ENCODE results near the gene FARP2. TPM values are rescaled to one million over a fixed set of nuclear protein-coding genes. Genes with fewer than 3 reads are reported as not detected.

The FARP2 gene
- total RNA-seq, 2 donors from 2014 or later, result 11.1 to 21.5 TPM

DNA sequence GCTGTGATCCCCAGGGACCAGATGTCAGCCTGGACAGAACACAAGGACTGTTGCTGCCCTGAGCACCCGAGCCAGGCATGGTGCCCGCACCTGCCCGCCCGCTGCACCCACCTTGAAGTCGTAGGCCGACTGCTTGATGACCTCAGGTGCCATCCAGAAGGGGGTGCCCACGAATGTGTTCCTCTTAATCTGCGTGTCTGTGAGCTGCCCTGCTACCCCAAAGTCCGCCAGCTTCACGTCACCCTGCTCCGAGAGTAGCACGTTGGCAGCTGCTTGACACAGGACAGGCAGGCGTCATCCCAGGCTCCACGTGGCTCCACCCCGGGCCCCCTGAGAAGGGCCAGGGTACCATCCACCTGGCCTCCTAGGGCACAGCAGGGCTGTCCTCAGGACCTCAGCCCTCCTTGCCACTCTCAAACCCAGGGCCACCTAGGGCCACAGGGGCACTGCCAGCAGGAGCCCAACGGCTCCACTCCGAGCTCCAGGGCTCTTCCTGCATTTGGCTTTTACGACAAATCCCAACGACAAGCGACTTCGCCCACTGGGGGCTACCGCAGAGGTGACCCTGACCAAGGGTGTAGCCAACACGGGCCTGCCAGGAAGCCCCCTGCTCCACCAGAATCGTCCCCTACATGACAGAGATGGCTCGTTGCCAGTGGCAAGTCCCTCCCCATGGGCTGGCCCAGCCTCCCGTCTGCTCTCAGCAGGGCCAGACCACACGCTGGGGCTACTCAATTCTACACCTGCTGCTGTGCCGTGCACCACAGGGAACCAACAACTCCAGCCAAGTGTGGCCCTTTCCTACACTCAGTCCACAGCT is 143.3 kb downstream of the FARP2 start:
- Histone ChIP-seq H3K36me3 (peaks cover 48% of the 10 kb centered on the region), H3K27ac (no peak overlapping the region)

DNA sequence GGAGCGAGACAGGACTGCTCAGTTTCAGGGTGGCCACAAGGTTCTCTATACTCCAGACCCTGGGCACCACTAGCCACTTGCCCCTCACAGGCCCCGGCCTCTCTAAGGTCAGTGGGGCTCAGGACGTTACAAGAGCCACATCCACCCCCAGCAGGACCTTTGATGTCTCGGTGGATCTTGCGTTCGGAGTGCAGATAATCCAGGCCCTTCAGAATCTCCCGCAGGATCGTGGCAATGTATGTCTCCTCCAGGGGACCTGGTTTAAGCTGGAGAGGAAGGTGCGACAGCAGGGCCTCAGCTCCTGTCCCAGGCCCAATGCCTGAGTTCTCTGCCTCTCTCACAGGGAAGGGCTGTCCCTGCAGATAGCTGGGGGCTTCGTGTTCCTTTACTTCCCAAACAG is 143.9 kb downstream of the FARP2 start:
- no peaks in the 10 kb centered on the region for H3K9me3 ChIP-seq
- H3K27ac ChIP-seq, result no peak overlapping the region
- no peak overlapping the region for H3K4me3 ChIP-seq
- no peaks in the 10 kb centered on the region for H3K27me3 ChIP-seq
- DNase-seq (ENCODE audit: low spot score), result no peak
- peaks cover 41% of the 10 kb centered on the region for H3K36me3 ChIP-seq
- TF ChIP-seq, protein P1, sequence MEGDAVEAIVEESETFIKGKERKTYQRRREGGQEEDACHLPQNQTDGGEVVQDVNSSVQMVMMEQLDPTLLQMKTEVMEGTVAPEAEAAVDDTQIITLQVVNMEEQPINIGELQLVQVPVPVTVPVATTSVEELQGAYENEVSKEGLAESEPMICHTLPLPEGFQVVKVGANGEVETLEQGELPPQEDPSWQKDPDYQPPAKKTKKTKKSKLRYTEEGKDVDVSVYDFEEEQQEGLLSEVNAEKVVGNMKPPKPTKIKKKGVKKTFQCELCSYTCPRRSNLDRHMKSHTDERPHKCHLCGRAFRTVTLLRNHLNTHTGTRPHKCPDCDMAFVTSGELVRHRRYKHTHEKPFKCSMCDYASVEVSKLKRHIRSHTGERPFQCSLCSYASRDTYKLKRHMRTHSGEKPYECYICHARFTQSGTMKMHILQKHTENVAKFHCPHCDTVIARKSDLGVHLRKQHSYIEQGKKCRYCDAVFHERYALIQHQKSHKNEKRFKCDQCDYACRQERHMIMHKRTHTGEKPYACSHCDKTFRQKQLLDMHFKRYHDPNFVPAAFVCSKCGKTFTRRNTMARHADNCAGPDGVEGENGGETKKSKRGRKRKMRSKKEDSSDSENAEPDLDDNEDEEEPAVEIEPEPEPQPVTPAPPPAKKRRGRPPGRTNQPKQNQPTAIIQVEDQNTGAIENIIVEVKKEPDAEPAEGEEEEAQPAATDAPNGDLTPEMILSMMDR (IDR thresholded peaks at IDR 0.05), result no peak
- H3K4me1 ChIP-seq, result peaks cover 0 to 2% of the 10 kb centered on the region in 2 donors

More for the DNA sequence above, 143.3 kb downstream of the FARP2 start:
- Histone ChIP-seq H3K4me3 (no peak overlapping the region), H3K27me3 (no peaks in the 10 kb centered on the region), H3K9me3 (no peaks in the 10 kb centered on the region), H3K4me1 (no peaks in the 10 kb centered on the region)
- TF ChIP-seq, protein P1 (IDR thresholded peaks at IDR 0.05), result no peak
- no peak for DNase-seq (ENCODE audit: low spot score)

DNA sequence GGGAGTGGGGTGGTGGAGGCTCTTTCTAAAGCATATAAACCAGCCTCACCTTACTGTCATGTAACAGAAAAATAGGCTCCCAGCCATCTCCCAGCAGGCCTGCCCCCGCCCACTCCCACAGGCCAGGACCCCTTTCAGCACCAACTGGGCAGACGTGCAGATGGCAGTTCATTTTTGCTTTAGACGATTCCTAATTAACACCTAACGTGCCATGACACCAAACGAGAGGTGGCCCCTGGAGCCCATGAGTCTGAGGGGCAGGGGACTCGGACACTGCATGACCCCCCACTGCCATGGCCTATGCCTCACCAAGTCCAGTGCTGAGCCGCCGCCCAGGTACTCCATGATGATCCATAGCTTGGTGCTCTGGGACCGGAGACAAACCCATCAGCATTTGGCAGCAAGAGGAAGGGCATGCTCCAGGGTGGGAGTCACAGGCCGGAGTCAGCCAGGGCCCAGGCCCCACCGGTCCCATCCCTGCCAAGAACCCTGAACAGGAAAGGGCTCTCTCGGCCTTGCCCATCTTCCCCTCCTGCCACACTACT is 144.4 kb downstream of the FARP2 start:
- Histone ChIP-seq H3K36me3 (peaks cover 36% of the 10 kb centered on the region), H3K9me3 (no peaks in the 10 kb centered on the region), H3K27me3 (no peaks in the 10 kb centered on the region), H3K27ac (no peak overlapping the region), H3K4me3 (no peak overlapping the region), H3K4me1 (peaks cover 0 to 7% of the 10 kb centered on the region in 2 donors)
- DNase-seq (ENCODE audit: low spot score), result no peak
- TF ChIP-seq, protein P1 (IDR thresholded peaks at IDR 0.05), result no peak

DNA sequence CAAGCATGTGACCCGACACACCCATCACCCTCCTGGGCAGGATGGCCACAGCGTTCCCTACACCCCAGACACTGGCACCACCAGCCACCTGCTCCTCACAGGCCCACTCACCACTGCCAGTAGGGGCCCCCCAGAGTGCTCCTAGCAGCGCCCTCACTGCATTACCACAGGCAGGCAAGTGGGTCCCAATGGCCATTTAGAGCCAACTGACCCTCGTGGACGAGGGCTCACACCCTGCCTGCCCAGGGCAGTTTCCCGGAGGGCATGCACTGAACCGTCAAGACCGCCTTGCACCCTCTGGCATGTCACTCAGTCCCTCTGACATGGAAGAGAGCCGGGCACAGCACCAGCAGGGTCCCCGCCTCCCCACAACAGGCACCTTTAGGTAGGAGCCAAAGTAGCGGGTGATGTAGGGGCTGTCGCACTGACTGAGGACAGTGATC is 145.0 kb downstream of the FARP2 start:
- DNase-seq (ENCODE audit: low spot score), result no peak
- H3K27ac ChIP-seq, result no peak overlapping the region

DNA sequence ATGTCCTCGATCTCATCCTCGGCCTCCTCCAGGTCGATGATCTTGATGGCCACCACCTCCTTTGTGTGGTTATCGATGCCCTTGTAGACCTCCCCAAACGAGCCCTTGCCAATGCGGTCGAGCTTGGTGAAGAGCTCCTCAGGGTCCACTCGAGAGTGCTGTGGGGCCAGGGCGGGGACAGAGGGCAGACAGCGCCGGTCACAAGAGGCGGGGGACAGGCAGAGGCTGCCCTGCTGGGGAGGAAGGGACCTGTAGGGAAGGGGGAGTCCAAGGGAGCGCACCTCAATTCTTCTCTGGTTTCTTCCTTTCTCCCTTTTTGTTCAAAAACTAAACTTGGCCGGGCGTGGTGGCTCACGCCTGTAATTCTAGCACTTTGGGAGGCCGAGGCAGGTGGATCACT is 145.5 kb downstream of the FARP2 start:
- peaks cover 26% of the 10 kb centered on the region for H3K36me3 ChIP-seq
- no peak overlapping the region for H3K27ac ChIP-seq
- no peak for DNase-seq (ENCODE audit: low spot score)
- TF ChIP-seq, protein P1 (IDR thresholded peaks at IDR 0.05), result no peak
- H3K9me3 ChIP-seq, result no peaks in the 10 kb centered on the region
- H3K27me3 ChIP-seq, result no peaks in the 10 kb centered on the region
- H3K4me1 ChIP-seq, result peaks cover 0 to 17% of the 10 kb centered on the region in 2 donors
- H3K4me3 ChIP-seq, result no peak overlapping the region

More for the DNA sequence above, 145.0 kb downstream of the FARP2 start:
- Histone ChIP-seq H3K4me3 (no peak overlapping the region), H3K27me3 (no peaks in the 10 kb centered on the region), H3K4me1 (peaks cover 0 to 13% of the 10 kb centered on the region in 2 donors), H3K9me3 (no peaks in the 10 kb centered on the region), H3K36me3 (peaks cover 30% of the 10 kb centered on the region)
- TF ChIP-seq, protein P1 (IDR thresholded peaks at IDR 0.05), result no peak
